H1 (cell line): Measurements from ENCODE around the gene PROSER2. TPM values are rescaled to one million over a fixed set of nuclear protein-coding genes. Genes with fewer than 3 reads are reported as not detected.

Experiments
- CHD1 ChIP-seq: IDR thresholded peaks from 2 replicates; pipeline ENCODE4 v1.6.1; 2012; ENCODE audit warnings: low read depth, low read length, improper control_type of control experiment
- CTBP2 ChIP-seq: IDR thresholded peaks from 2 replicates; pipeline ENCODE4 v1.7.0; 2011; ENCODE audit warnings: borderline replicate concordance, mild to moderate bottlenecking, moderate library complexity, mixed read lengths, low read length; ENCODE audit not compliant: insufficient read depth, insufficient read length
- NANOG ChIP-seq: IDR thresholded peaks from 2 replicates; pipeline ENCODE4 v1.6.1; 2011; ENCODE audit warnings: low read length, low read depth, mild to moderate bottlenecking, inconsistent platforms; ENCODE audit not compliant: insufficient read depth, poor library complexity, severe bottlenecking
- PHF8 ChIP-seq: fragments of 200-600 bp; sonication (generic); conservative IDR thresholded peaks from 2 replicates; pipeline ENCODE4 v1.7.1; 2012; ENCODE audit warnings: low read depth, mild to moderate bottlenecking, inconsistent platforms, low read length, moderate library complexity
- RBBP5 ChIP-seq: IDR thresholded peaks from 2 replicates; pipeline ENCODE4 v1.7.1; 2012; ENCODE audit warnings: low read depth, mild to moderate bottlenecking, inconsistent platforms, low read length, moderate library complexity, borderline replicate concordance
- SIN3A ChIP-seq, 2 experiments: IDR thresholded peaks in 1 of 2; conservative IDR thresholded peaks in 1 of 2; 2 replicates each; pipeline ENCODE4 v1.6.1; 2011 to 2012; ENCODE audit warnings: low read length in 2 of 2, improper control_type of control experiment in 1 of 2, low read depth in 1 of 2, mild to moderate bottlenecking in 1 of 2
- polyA plus RNA-seq, 7 experiments: library from polyadenylated mRNA; depleted of rRNA in 3 of 7; stranded (reverse) in 5 of 7; unstranded in 2 of 7; fragments of >200 nt in 5 of 7; fragments of 200-250 nt in 2 of 7; gene quantifications; 1 replicate in 5 of 7; 2 replicates in 1 of 7; 4 replicates in 1 of 7; pipeline versions ENCODE4 v1.2.1 to v1.2.3, GENCODE V29; 2011 to 2013; ENCODE audit warnings: missing spikeins in 2 of 7, mixed read lengths in 2 of 7
- total RNA-seq: library from RNA; stranded (reverse); fragmentation: NEBNext Ultra II Directional; extraction: Animal tissue kit (Norgen Biotek cat#: 25700); gene quantifications from 2 replicates; pipeline ENCODE4 v1.2.1, GENCODE V29; 2021

PROSER2 gene
- total and polyA plus RNA-seq, 2 of the 8 experiments (the other 6 are each of a cell fraction or from before 2014, with no cell fraction given): 3.9 to 13.7 TPM

GRCh38 chr10:11882646-11883375, 59.7 kb downstream of the PROSER2 start (continued):
- TF ChIP-seq RBBP5: no peak
- no peak for TF ChIP-seq NANOG
- no peak for TF ChIP-seq CTBP2
- no peak for TF ChIP-seq CHD1
- TF ChIP-seq PHF8: no peak
- no peak for TF ChIP-seq SIN3A (conservative IDR thresholded peaks at IDR 0.05 in 1 of 2, IDR thresholded peaks at IDR 0.05 in 1 of 2; ENCODE audit: low read depth in 1 of 2, low read length in 2 of 2)
